ENCODE data around the gene EPYC. TPM values are rescaled to one million over a fixed set of nuclear protein-coding genes. Genes with fewer than 3 reads are reported as not detected.

Gene EPYC
- total RNA-seq, 1 donor from 2014 or later: not detected

- no peaks in the 10 kb centered on the region for H3K36me3 Mint-ChIP-seq (ENCODE audit: low read depth)
These were observed 53.2 kb downstream of the EPYC start for GRCh38 chr12:90951432-90952105.

GRCh38 chr12:90947869-90948268 is 56.9 kb downstream of the EPYC start:
- Mint-ChIP-seq H3K36me3 (ENCODE audit: low read depth) (no peaks in the 10 kb centered on the region), H3K4me1 (no peaks in the 10 kb centered on the region)
- DNase-seq (ENCODE audit: low read depth, low spot score): no peak

More at GRCh38 chr12:90951432-90952105, 53.2 kb downstream of the EPYC start:
- Mint-ChIP-seq H3K4me3 (no peak overlapping the region), H3K27ac (ENCODE audit: unreplicated experiment) (no peak overlapping the region), H3K9me3 (peaks cover 5% of the 10 kb centered on the region), H3K27me3 (ENCODE audit: low read depth) (no peaks in the 10 kb centered on the region), H3K4me1 (no peaks in the 10 kb centered on the region)
- TF ChIP-seq CTCF (conservative IDR thresholded peaks at IDR 0.05): no peak
- no peak for DNase-seq (ENCODE audit: low read depth, low spot score)

GRCh38 chr12:90945070-90945649 is 59.6 kb downstream of the EPYC start:
- H3K36me3 Mint-ChIP-seq (ENCODE audit: low read depth): no peaks in the 10 kb centered on the region
- peaks cover 2% of the 10 kb centered on the region for H3K9me3 Mint-ChIP-seq
- H3K27me3 Mint-ChIP-seq (ENCODE audit: low read depth): no peaks in the 10 kb centered on the region
- TF ChIP-seq CTCF (conservative IDR thresholded peaks at IDR 0.05): peak; percentile 81
- H3K4me3 Mint-ChIP-seq: no peak overlapping the region
- no peak for DNase-seq (ENCODE audit: low read depth, low spot score)
- no peaks in the 10 kb centered on the region for H3K4me1 Mint-ChIP-seq
- no peak overlapping the region for H3K27ac Mint-ChIP-seq (ENCODE audit: unreplicated experiment)

More at GRCh38 chr12:90947869-90948268, 56.9 kb downstream of the EPYC start:
- Mint-ChIP-seq H3K27ac (ENCODE audit: unreplicated experiment) (no peak overlapping the region), H3K9me3 (peaks cover 5% of the 10 kb centered on the region), H3K4me3 (no peak overlapping the region), H3K27me3 (ENCODE audit: low read depth) (no peaks in the 10 kb centered on the region)
- TF ChIP-seq CTCF (conservative IDR thresholded peaks at IDR 0.05): no peak

GRCh38 chr12:90943255-90943654 is 61.5 kb downstream of the EPYC start:
- H3K36me3 Mint-ChIP-seq (ENCODE audit: low read depth): no peaks in the 10 kb centered on the region
- H3K27ac Mint-ChIP-seq (ENCODE audit: unreplicated experiment): no peak overlapping the region
- peaks cover 2% of the 10 kb centered on the region for H3K9me3 Mint-ChIP-seq
- no peak overlapping the region for H3K4me3 Mint-ChIP-seq
- no peaks in the 10 kb centered on the region for H3K4me1 Mint-ChIP-seq
- no peak for TF ChIP-seq CTCF (conservative IDR thresholded peaks at IDR 0.05)
- DNase-seq (ENCODE audit: low read depth, low spot score): no peak
- H3K27me3 Mint-ChIP-seq (ENCODE audit: low read depth): no peaks in the 10 kb centered on the region

- Mint-ChIP-seq H3K9me3 (no peaks in the 10 kb centered on the region), H3K4me3 (no peak overlapping the region), H3K36me3 (ENCODE audit: low read depth) (no peaks in the 10 kb centered on the region), H3K27me3 (ENCODE audit: low read depth) (no peaks in the 10 kb centered on the region), H3K27ac (ENCODE audit: unreplicated experiment) (no peak overlapping the region), H3K4me1 (no peaks in the 10 kb centered on the region)
- no peak for DNase-seq (ENCODE audit: low read depth, low spot score)
- TF ChIP-seq CTCF (conservative IDR thresholded peaks at IDR 0.05): peak; percentile 86
These were observed 63.8 kb downstream of the EPYC start for GRCh38 chr12:90940872-90941499.
